GM18873 (cell line): Measurements from ENCODE around the gene CP.
A peak's percentile ranks its signal among the peaks of the same experiment; 100 is the strongest.

ENCODE experiments used
- ATAC-seq: cut with Tn5 transposase; IDR thresholded peaks from one replicate; pipeline ENCODE4 v1.9.1; 2021; ENCODE audit warnings: mild to moderate bottlenecking, moderate library complexity, moderate number of reproducible peaks; ENCODE audit not compliant: unreplicated experiment, low FRiP score

CP gene

DNA sequence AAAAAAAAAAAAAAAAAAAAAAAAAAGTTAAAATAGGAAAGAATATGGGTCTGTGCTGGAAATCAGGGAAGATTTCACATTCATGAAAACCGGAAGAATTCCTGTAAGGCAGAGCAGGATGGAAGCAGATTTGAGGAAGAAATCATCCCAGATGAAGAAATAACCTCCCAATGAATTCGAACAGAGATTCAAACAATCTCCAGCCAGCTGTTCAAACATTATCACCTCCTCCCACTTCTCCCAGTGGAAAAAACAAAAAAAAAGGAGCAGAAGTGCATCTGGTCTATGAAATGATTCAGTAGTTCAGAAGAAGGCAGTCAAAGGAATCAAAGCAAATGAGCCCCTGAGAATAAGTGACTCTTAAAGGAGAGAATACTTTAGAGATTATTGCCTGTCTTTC, 33.1 kb downstream of the CP start:
- no peak for ATAC-seq

DNA sequence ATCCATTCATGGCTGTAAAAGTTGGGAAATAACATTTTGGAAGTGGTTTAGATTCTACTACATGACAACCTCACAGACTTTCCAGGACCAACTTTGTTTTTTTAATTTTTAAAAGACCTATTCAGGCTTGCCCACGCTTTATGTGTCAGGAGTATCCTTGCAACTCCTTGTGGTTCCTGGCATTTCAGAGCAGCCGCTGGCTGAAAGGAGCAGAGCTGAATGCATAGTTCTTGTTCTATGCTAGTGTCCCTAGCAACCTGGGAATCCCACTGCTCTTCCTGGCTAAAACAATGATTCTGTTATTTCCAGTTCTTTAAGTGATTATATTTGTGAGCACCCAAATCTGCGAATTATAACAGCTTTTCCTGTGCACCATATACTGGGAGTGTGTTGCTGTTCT, 34.9 kb downstream of the CP start:
- ATAC-seq = no peak

GRCh38 chr3:149186219-149186618, 35.4 kb downstream of the CP start:
- ATAC-seq = no peak

- no peak for ATAC-seq
These were observed 40.4 kb downstream of the CP start for GRCh38 chr3:149181182-149181581.

DNA sequence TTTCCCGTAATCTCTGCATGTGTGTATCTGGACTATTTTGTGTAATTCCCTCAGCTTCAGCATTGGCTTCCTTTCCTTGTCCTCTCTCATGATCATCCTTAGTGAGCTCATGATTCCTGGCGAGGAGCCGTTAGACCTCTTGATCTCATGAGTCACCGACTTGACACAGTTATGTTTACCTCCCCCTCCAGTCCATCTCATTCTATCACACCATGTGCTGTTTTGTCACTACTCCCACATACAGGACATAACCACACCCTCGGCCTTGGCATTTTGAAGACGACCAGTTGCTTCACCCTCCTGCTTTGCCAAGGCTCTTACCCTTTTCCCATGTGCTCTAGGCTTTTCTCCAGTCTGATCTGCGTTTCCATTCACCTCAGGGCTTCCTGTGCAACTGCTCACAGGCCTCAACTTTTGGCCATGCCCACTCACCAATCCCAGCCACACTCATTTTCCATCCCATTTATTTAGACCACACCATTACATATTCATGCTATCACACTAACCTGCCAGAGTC, 41.5 kb downstream of the CP start:
- no peak for ATAC-seq

GRCh38 chr3:149179220-149179619, 42.4 kb downstream of the CP start:
- no peak for ATAC-seq

DNA sequence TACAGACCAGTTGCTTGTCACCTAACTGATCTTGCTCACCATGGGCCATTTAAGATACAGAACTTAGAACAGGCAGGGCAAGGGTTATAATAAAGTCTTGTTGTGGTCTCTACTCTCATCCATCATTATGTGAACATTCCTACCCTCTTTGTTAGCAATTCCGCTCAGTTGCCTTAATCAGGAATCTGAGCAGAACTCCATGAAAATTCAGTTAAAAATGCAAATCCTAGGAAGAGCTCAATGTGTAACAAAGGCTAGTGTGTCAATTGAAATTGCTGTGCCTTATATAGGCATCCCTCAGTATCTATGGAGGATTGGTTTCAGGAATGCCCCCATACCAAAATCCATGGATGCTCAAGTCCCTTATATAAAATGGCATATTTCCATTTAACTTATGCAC, 44.5 kb downstream of the CP start:
- no peak for ATAC-seq

DNA sequence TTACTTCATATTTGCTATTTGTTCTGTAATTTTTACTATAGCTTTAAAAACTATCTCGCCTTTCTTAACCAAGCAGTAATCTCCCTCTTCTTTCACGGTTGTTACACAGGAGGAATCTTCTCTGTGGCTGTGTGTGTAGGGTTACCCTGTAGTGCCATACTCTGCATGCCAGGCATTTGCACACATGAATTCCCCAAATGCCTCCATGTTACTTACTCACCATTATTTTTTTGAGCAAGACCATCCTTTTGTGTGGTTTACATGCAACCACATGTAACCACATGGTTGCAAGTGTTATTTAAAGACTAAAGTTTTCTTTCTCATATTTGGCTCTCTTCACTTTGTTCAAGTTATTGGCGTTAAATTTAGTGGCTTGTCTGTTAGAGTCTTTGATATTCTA, 46.7 kb downstream of the CP start:
- peak; percentile 91 for ATAC-seq

- ATAC-seq = no peak
These were observed 51.0 kb downstream of the CP start for GRCh38 chr3:149170672-149171071.

DNA sequence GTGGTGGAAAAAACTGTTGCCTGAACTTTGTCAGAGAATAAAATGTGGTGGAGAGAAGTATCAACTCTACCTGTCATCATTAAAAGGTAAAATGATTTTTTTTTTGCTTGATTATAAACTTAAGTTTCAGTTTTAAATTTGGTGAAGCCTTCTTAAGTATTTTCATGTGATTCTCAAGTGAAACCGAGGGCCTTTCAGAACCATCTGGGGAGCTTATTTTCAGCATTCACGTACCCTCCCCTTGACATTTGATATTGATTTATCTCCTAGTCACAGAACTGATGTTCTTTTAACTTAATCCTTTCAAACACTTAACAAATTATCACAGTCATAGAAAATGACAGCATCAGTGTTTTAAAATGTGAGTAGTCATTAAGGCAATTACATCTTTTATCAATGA, 53.7 kb downstream of the CP start:
- ATAC-seq = no peak

DNA sequence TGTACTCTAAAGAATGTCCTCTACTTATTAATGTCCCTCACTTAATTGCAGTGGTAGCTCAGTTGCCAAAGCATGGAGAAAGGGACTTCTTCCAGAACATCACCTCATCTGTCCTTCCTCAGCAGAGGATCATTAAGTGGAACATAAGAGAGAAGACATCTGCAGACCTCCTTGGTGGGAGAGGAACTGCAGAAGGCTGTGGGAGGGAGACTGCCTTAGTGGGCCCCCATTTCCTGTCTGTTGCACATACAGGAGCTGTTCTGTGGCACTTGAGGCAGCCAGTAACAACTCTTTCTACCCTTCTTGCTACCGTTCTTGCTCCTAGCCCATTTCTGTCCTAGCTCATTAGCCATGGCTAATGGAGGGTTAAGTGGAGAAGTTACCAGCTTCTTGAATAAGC, 58.6 kb downstream of the CP start:
- ATAC-seq = no peak

GRCh38 chr3:149162007-149162406, 59.6 kb downstream of the CP start:
- no peak for ATAC-seq

DNA sequence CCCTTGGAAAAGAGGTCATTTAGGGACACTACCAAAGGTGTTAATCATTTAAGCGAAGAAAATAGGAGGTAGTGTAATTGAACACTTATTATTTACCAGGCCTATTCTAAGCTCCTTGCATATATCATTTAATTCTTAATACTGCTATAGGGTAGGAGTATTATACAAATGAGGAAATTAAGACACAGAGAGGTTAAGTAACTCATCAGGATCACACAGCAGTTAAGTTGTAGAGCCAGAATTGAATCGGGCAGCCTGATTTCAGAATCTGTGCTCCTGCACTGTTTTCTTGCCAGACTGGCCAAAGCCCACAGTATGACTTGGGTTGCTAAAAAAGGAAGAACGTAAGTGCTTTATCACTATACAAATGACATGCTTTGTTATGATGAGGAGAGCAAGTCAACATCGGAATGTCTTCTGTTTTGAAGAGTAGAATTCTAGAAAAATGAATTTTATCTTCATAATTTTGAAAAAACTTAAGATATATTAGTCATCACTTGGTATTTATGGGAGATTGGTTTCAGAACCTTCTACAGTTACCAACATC, 60.8 kb downstream of the CP start:
- no peak for ATAC-seq

DNA sequence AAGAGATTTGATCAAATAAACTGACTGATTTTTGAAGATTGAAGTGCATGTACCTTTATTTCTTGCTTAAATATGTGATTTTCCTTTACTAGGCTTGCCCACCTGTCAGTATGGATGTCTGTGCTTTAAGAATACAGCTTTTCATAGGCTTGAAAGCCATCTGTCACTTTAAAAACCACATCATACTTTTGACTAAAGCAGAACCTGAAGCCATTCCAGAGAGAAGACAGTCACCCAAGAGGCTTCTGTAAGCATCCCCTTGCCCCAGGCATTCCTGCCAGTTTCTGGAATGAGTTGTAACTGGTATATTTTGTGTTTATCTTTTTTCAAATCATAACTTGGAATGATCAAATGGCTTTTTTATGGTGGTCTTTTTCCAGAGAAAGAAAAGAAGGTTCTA, 68.2 kb downstream of the CP start:
- no peak for ATAC-seq

GRCh38 chr3:149152420-149152819, 69.2 kb downstream of the CP start:
- ATAC-seq = peak; percentile 93

DNA sequence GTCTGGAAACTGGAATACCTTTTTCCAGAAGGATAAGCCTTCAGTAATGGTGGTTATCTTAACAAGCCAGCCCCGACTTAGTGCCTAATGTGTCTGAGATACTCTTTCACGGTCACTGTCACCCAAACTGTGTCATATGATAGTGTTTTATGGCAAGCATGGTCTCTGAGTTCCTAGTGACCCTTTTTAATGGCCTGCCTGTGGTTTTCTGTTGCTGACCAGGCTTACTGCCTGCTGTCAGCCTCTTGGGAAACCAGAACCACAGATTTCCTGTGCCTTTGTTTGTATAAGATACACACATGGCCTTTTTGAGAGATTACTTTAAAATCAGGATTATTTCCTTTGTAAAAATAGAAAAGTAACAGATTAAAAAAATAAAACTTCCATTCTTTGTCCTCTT, 69.8 kb downstream of the CP start:
- no peak for ATAC-seq

DNA sequence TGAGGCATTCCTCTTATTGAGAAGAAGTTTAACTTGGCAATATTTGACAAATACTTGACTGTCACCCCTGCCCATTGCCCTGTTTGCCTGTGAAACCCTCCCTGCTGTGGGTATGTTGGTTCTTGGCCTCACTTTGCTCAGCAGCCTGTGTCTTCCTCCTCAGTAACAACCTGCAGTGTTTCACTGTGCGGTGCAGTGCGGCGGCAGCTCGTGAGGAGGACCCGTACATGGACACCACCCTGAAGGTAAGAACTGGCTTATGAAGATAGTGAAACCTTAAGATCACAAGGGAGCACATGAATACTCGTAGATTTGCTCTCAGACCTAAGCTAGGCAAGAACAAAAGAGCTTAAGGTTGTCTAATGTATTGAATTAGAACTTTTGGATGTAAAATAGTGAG, 71.2 kb downstream of the CP start:
- ATAC-seq = no peak

- peak; percentile 87 for ATAC-seq
These were observed 75.7 kb downstream of the CP start for GRCh38 chr3:149145974-149146373.

DNA sequence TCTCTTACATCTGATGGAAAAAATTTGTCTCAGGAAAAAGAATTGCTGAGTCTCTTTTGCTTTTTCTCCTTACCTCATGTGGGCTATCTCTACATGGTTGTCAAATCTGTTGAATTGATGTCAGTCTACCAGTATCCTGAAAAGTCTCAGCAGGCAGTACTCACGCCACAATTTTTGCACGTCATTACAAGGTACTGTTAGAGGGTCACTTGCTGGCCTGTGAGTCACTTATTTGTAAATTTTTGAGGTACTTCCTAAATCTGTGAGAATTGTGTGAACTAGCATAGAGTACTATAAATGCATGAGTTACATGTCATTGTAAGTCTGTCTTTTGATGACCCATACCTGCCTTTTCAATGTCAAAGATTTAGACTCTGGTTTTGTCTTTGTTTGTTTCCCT, 76.3 kb downstream of the CP start:
- no peak for ATAC-seq

GRCh38 chr3:149142682-149143081, 78.9 kb downstream of the CP start:
- ATAC-seq = no peak

DNA sequence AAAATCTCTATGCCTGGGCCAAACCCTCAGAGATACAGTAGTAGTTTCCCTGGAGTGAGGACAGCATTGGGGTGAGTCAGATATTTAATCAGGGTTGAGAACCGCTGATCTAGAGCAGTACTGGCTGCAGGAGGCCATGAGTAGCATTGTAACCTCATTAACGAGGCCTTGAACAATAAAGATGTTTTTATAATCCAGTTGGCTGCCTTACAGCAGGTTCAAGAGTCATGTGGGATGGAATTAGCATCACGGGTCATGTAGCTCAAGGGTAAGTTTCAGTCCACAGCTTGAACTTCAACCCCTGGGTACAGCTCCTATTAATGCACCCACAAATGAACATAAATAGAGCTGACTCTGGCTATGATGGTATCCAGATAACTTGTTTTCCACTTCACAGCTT, 87.1 kb downstream of the CP start:
- no peak for ATAC-seq

DNA sequence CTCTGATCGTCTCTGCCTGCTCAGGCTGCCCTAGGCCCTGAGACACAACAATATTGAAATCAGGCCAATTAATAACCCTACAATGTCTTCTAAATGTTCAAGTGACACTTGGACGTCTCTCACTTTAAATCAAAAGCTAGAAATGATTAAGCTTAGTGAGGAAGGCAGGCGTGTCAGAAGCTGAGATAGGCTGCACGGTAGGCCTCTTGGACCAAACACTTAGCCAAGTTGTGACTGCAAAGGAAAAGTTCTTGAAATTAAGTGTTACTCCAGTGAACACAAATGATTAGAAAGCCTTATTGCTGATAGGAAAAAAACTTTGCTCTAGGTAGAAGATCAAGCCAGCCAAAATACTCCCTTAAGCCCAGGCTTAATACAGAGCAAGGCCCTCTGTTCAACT, 90.0 kb downstream of the CP start:
- ATAC-seq = no peak
